OCI-LY7 (cell line): ENCODE results near the gene SERPING1.

Source experiments
- EZH2phosphoT487 ChIP-seq: fragments of 200-600 bp; sonication (generic); IDR thresholded peaks from 2 replicates; pipeline ENCODE4 v1.6.1; 2018; ENCODE audit warnings: low read depth, borderline replicate concordance, mild to moderate bottlenecking, mixed run types, antibody characterized with exemption, low read length, moderate library complexity, mixed read lengths
- TF ChIP-seq, protein P1 (sequence below): fragments of 200-600 bp; sonication (generic); conservative IDR thresholded peaks from 2 replicates; pipeline ENCODE4 v1.5.1; 2014; ENCODE audit warnings: mild to moderate bottlenecking, antibody characterized with exemption, low read length, moderate library complexity, mixed read lengths

DNA sequence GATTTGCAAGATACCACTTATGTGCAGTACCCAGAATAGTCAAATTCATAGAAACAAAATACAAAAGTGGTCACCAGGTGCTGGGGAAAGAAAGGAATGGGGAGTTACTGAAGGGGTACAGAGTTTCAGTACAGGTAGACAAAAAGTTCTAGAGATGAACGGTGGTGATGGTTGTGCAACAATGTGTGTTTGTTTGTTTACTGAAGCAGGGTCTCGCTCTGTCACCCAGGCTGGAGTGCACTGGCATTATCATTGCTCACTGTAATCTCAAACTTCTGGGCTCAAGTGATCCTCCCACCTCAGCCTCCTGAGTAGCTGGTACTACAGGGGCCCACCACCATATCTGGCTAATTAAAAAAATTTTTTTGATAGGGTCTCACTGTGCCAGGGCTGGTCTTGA is 42.1 kb upstream of the SERPING1 start:
- TF ChIP-seq, protein P1, sequence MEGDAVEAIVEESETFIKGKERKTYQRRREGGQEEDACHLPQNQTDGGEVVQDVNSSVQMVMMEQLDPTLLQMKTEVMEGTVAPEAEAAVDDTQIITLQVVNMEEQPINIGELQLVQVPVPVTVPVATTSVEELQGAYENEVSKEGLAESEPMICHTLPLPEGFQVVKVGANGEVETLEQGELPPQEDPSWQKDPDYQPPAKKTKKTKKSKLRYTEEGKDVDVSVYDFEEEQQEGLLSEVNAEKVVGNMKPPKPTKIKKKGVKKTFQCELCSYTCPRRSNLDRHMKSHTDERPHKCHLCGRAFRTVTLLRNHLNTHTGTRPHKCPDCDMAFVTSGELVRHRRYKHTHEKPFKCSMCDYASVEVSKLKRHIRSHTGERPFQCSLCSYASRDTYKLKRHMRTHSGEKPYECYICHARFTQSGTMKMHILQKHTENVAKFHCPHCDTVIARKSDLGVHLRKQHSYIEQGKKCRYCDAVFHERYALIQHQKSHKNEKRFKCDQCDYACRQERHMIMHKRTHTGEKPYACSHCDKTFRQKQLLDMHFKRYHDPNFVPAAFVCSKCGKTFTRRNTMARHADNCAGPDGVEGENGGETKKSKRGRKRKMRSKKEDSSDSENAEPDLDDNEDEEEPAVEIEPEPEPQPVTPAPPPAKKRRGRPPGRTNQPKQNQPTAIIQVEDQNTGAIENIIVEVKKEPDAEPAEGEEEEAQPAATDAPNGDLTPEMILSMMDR: no peak
- no peak for TF ChIP-seq EZH2phosphoT487
